ENCODE data around the gene CCDC71L.

- TF ChIP-seq YY1 (IDR thresholded peaks at IDR 0.05; ENCODE audit: low read depth) (no peak), EZH2phosphoT487 (IDR thresholded peaks at IDR 0.05; ENCODE audit: borderline replicate concordance, low read depth) (no peak), EP300 (IDR thresholded peaks at IDR 0.05; ENCODE audit: borderline replicate concordance in 1 of 2, low read depth in 1 of 2, low read length in 1 of 2) (no peak), CTCF (IDR thresholded peaks at IDR 0.05) (no peak), TAF1 (IDR thresholded peaks at IDR 0.05; ENCODE audit: borderline replicate concordance, low read depth, low read length) (no peak), JUND (IDR thresholded peaks at IDR 0.05) (no peak), USF2 (IDR thresholded peaks at IDR 0.05; ENCODE audit: borderline replicate concordance, low read depth, low read length) (no peak), MXI1 (IDR thresholded peaks at IDR 0.05; ENCODE audit: low read depth, low read length) (no peak), POLR2AphosphoS5 (IDR thresholded peaks at IDR 0.05; ENCODE audit: low read depth, low read length) (no peak), RAD21 (IDR thresholded peaks at IDR 0.05; ENCODE audit: low read length) (no peak), ZBTB33 (IDR thresholded peaks at IDR 0.05; ENCODE audit: borderline replicate concordance, low read depth) (no peak), TEAD4 (IDR thresholded peaks at IDR 0.05; ENCODE audit: borderline replicate concordance, insufficient read depth) (no peak), MAX (IDR thresholded peaks at IDR 0.05; ENCODE audit: low read depth) (no peak)
These were observed 21.0 kb upstream of the CCDC71L start for GRCh38 chr7:106681815-106682495.
